ENCODE results near the gene PNMA8A. TPM values are rescaled to one million over a fixed set of nuclear protein-coding genes. Genes with fewer than 3 reads are reported as not detected.

Gene PNMA8A
- total RNA-seq, 4 donors from 2014 or later = 0.33 to 2.3 (median 0.78) TPM

DNA sequence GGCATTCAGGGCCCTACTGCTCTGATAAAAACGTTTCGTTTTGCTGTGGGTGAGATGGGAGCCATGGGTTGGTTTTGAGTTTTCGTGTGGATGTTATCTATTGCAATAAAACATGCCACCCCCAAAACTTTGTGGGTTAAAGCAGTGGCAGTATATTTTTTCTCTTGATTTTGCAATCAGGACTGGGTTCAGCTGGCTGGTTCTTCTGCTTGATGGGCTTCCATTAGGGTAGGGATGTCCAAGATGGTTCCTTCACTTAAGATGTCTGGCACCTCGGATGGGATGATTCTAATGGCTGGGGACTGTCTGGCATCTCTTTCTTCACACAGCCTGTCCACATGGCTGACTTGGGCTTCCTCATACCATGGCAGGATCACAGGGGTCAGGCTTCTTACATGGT, 39.9 kb upstream of the PNMA8A start:
- TF ChIP-seq, protein P1, sequence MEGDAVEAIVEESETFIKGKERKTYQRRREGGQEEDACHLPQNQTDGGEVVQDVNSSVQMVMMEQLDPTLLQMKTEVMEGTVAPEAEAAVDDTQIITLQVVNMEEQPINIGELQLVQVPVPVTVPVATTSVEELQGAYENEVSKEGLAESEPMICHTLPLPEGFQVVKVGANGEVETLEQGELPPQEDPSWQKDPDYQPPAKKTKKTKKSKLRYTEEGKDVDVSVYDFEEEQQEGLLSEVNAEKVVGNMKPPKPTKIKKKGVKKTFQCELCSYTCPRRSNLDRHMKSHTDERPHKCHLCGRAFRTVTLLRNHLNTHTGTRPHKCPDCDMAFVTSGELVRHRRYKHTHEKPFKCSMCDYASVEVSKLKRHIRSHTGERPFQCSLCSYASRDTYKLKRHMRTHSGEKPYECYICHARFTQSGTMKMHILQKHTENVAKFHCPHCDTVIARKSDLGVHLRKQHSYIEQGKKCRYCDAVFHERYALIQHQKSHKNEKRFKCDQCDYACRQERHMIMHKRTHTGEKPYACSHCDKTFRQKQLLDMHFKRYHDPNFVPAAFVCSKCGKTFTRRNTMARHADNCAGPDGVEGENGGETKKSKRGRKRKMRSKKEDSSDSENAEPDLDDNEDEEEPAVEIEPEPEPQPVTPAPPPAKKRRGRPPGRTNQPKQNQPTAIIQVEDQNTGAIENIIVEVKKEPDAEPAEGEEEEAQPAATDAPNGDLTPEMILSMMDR (IDR thresholded peaks at IDR 0.05; ENCODE audit: low read depth) = no peak

DNA sequence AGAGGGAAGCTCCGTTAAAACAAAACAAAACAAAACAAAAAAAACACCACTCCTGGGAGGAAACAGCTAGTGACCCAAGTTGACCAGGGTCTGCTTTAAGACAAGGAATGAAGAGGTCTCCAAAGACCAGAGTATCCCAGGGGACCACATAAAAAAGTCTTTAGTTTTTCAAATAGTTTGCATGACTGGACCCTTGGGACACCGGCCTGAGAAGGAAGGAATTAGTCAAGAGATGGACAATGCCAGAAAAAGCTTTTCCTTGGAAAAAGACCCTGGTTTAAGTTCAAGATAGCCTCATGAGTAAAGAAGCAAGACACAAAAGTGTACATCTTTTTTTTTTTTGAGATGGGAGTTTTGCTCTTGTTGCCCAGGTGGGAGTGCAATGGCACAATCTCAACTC, 36.8 kb upstream of the PNMA8A start:
- TF ChIP-seq, protein P1 (IDR thresholded peaks at IDR 0.05; ENCODE audit: low read depth) = no peak

DNA sequence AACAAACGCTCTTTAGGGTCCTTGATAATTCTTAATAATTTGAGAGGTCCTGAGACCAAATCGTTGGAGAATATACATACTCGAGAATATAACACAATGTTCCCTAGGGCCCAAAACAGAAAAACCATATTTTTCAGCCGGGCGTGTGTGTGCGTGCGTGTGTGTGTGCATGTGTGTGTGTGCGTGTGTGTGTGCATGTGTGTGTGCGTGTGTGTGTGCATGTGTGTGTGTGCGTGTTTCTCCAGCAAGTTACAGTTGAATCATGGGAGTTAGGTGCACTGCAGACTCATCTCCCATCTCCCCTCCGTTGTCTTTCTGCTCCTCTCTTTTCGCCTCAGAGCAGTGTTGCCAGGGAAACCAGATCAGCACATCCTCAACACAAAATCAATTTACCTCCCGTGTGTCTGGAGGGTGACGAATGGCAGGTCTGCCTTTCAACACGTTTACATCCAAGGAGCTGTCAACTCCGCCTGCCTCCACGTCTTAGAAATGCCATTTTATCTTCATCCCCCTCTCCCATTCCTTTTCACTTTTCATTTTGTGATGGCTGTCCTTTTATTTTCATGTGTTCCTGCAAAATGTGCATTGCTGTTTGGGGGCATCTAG, 32.6 kb upstream of the PNMA8A start:
- TF ChIP-seq, protein P1 (IDR thresholded peaks at IDR 0.05; ENCODE audit: low read depth) = no peak

DNA sequence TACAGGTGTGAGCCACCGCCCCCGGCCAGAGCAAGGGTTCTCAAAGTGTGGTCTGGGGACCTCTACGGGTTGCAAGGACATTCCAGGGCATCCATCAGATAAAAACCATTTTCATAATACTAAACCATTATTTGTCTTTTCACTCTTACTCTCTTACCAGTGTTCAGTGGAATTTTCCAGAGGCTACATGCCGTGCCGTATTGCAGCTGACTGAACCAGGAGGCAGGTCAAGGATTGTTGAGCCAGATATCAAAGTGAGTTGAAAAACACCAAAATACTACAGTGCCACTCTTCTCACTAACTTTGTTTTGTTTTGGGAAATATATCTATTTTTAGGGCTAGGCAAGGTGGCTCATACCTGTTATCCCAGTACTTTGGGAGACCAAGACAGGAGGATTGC, 31.5 kb upstream of the PNMA8A start:
- TF ChIP-seq, protein P1 (IDR thresholded peaks at IDR 0.05; ENCODE audit: low read depth) = no peak

DNA sequence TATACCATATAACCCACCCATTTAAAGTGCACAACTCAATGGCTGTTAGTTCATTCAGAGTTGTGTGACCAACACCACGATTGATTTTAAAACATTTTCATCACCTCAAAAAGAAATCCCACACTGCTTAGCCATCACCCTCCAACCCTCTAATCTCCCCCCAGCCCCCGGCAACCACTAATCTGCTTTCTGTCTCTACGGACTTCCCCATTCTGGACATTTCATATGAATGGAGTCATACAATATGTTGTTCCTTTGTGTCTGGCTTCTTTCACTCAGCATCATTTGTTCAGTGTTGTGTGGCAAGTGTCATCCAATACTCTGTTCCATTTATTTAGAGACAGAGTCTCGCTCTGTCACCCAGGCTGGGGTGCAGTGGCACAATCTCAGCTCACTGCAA, 28.3 kb upstream of the PNMA8A start:
- TF ChIP-seq, protein P1 (IDR thresholded peaks at IDR 0.05; ENCODE audit: low read depth) = no peak

DNA sequence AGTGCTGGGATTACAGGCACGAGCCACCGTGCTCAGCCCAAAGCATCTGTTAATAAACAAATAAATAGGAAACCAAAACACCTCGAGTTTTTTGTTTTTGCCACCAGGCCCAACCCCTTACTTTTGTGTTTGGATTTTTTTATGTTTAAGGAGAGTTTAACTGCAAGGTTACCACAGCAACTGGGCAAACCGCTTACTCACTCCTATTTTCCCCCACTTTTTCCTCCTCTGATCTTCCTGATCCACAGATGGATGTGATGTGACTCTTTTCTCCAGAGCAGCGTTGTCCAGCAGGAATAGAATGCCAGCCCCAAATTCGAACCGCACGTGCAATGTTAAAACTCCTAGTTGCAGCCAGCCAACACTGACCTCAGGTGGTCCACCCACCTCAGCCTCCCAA, 26.4 kb upstream of the PNMA8A start:
- TF ChIP-seq, protein P1 (IDR thresholded peaks at IDR 0.05; ENCODE audit: low read depth) = no peak

DNA sequence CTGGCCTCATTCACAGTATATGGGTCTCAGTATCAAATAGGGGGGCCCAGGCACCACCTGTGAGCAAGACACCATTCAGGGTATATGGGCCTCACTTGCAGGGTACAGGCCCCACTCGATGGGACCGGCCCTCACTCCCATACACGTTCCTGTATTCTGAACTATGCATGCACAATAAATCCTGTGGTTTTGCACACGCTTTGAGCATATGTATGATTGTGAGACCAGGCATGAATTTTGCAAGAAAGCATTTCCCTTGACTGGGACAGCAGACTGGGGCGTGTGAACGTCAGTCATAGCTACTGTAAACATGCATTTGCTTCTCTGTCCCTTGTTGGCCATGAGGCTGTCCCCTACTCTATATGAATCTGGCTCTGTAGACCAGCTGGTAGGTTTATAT, 24.9 kb upstream of the PNMA8A start:
- TF ChIP-seq, protein P1 (IDR thresholded peaks at IDR 0.05; ENCODE audit: low read depth) = no peak
